ENCODE data around the gene ZBTB46.
A peak's percentile ranks its signal among the peaks of the same experiment; 100 is the strongest.
"Not testable (repeated sequence)": the region's sequence is repeated elsewhere in the genome, so short reads cannot be mapped to it uniquely, and the experiment has no call there.

Gene ZBTB46, protein sequence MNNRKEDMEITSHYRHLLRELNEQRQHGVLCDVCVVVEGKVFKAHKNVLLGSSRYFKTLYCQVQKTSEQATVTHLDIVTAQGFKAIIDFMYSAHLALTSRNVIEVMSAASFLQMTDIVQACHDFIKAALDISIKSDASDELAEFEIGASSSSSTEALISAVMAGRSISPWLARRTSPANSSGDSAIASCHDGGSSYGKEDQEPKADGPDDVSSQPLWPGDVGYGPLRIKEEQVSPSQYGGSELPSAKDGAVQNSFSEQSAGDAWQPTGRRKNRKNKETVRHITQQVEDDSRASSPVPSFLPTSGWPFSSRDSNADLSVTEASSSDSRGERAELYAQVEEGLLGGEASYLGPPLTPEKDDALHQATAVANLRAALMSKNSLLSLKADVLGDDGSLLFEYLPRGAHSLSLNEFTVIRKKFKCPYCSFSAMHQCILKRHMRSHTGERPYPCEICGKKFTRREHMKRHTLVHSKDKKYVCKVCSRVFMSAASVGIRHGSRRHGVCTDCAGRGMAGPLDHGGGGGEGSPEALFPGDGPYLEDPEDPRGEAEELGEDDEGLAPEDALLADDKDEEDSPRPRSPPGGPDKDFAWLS

DNA sequence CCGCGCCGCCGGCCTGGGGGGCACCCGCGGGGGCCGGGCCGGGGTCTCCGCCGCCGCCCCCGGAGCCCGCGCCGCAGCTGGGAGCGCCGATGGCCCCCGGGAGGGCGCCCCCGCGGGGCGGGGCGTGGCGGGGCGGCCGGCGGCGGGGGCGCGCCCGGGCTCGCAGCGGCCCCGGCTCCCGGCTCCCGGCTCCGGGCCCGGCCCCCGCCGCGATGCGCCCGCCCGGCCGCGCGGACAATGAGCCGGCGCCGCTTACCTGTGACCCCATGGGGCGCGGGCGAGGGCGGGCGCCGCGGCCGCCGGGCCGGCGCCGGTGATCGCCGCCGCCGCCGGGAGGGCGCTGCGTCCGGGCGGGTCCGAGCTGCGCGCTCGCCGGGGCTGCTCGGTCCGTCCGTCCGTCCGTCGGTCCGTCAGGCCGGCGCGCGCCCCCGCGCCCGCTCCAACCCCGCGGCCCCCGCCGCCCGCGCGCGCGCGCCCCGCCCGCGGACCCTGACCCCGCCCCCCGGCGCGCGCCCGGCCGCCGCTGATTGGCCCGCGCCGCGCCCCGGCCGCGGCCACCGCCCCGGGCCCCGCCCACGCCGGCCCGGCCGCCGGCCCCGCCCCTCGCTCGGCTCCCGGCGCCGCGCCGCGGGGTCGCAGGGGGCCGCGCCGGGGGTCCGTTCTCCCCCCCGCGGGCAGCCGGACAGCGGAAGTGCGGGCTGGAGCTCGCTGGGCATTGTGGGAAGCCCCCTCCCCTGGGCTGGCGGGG, at the start of gene ZBTB46:
Gene ZBTB46 (minus strand): TSS at position 424 of the 748 bp plus-strand sequence. CDS start 40,507 bp downstream, outside the sequence.
- DNase-seq: peak; percentile 13

DNA sequence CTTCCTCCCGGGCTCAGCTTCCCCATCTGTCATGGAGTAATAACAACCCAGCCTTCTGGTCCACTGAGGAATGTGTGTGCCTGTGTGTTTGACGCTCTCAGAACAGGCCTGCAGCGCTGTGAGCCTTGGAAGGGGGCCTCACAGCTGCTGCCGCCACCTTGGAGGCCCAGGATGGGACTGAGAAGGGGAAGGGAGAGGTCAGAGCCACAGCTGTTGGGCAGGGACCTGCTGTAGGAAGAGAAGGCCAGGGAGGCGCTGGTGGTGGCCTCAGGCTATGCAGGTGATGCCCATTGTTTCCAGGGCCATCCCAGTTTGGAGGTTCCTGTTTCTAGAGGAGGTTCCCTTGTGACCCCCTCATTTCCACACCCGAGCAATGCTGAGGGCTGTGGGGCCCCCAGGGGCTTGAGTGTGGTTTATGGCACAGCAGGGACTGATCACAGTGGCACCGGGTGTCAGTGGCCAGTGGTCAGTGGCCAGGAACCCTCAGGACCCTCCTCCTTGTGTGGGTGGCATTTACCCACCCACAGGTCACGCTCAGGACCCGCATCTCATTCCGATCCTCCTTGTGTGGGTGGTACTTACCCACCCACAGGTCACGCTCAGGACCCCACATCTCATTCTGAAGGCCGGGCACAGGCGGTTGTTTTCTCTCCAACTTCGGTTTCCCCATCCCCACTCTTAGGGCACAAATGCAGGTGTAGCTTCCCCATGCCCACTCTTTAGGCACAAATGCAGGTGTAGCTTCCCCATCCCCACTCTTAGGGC, 48.0 kb upstream of the ZBTB46 start:
- DNase-seq: peak; percentile 65

DNA sequence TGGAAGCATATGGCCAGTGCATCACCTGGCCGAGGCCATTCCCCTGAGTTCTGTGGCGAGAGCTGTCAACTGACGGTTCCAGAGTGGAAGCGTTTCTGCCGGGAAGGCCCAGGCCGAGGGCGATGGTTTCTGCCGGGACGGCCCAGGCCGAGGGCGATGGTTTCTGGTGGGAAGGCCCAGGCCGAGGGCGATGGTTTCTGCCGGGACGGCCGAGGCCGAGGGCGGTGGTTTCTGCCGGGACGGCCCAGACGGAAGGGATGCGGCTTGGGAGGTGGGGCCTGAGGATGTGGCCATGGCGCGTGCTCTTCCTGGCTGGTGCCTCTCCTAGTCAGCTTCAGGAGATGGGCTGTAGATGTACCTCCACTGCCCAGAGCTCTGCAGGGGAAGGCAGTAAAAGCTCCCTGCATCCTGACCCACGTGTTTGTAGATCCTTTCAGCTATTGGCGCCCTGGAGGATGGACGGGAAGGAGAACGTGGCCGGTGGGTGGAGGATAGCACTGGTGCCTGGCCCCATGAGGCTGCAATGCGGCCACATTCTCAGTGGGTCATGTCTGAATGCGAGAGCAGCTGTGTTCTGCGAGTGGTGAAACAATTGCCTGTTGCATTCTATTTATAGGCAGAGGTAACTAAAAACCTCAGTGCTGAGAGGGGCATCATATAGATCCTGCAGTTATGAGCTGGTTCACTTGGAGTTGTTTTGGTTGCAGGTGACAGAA, 46.8 kb upstream of the ZBTB46 start:
- DNase-seq: no peak

DNA sequence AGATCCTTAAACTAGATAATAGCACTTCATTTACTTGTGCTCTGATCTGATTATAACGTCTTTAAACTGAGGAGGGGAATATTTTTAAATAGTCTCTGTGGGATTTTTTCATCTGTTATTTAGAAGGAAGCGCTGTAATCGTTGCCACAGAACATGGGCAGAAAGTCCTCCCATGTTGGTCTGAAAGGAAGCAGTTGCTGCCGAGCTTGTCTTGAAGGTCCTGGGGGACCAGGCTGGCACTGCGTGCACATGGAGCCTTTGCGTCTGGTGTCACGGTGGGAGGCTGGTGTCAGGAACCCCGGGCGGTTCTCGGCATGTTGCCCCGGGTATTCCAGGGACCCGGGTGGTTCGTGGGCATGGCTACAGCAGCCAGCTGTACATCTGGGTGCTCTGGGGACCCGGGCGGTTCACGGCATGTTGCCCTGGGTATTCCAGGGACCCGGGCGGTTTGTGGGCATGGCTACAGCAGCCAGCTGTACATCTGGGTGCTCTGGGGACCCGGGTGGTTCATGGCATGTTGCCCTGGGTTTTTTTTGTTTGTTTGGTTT, 45.5 kb upstream of the ZBTB46 start:
- peak; percentile 98 for DNase-seq

DNA sequence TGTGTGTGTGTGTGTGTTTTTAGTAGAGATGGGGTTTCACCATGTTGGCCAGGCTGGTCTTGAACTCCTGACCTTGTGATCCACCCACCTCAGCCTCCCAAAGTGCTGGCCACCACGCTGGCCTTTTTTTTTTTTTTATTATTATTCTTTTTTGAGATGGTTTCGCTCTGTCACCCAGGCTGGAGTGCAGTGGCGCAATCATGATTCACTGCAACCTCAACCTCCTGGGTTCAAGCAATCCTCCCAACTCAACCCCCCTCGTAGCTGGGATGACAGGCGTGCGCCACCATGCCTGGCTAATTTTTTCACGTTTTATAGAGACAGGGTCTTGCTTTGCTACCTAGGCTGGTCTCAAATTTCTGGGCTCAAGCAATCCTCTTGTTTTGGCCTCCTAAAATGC, 43.2 kb upstream of the ZBTB46 start:
- DNase-seq: not testable (repeated sequence)

DNA sequence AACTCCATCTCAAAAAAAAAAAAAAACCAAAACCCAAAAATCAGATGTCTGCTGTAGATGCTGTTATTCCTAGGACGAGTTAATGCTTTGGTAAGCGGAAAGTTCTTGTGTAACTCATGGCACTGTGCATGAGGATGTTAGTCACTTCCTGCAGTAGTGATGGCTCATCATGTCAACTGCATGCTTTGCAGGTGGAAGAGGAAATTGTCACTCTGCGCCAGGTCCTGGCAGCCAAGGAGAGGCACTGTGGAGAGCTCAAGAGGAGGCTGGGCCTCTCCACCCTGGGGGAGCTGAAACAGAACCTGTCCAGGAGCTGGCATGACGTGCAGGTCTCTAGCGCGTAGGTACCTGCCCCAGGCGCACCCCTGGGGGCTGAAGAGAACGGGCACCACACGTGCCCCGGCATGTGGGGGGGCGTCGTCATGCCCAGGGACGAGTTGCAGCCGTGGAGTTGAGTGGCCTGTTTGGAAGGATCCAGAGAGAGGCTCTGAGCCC, 42.5 kb upstream of the ZBTB46 start:
- DNase-seq: no peak

DNA sequence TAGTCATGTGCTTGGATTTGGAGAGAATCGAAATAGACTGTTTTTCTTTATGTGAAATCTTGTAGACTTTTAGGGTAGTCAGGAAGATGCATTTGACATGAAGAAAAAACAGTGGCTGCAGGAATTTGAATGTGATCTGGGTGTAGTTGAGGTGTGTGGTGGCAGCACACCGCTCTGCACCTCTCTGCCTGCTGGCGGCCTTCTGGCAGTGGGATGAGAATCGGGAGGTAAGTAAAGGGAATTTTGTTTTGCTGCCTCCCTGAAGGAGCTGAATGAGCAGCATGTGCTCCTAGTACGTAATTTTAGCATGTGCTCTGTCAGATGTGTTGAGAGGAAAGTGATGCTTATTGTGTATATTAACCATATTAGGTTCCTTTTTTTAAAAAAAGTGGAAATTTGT, 37.2 kb upstream of the ZBTB46 start:
- no peak for DNase-seq

DNA sequence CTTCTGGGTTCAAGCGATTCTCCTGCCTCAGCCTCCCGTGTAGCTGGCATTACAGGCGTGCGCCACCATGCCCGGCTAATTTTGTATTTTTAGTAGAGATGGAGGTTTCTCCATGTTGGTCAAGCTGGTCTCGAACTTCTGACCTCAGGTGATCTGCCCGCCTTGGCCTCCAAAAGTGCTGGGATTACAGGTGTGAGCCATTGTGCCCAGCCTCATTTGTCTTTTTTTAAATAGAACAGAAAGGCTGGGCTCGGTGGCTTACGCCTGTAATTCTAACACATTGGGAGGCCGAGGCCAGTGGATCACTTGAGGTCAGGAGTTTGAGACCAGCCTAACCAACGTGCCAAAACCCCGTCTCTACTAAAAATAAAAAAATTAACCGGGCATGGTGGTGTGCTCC, 36.0 kb upstream of the ZBTB46 start:
- not testable (repeated sequence) for DNase-seq

DNA sequence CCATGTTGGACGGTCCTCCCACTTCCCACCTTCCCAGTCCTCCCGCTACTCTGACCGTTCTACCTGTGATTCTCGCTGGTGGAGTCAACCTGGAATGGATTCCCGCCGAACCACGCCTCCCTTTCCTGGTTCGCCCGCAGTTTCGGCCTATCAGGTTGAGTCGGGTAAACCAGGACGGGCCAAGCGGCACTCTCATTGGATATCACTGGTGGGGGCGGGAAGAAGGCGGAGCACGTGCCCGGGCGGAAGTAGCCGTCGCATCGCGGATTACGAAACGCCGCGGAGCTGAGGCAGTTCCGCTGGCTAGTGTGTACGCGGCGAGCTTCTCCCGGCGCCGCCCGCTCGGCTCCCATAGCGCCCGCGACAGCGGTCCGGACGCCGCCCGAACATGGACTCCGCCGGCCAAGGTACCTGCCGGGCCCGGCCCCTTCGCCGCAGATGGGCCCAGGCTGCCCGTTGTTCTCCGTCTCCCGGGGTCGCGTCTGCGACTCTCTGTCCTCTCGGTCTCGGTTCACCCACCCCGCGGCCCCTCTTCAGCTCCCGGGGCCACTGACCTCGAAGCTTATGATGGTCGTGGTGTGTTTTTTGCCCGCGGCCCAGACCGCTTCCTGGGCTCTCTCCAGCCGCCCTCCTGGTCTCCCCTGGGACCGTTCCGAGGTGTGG, 34.0 kb upstream of the ZBTB46 start, which contains the start of gene TPD52L2:
Gene TPD52L2 (plus strand): TSS at position 293 of the 663 bp plus-strand sequence. CDS start 96 bp downstream, at position 389.
- peak; percentile 100 for DNase-seq

DNA sequence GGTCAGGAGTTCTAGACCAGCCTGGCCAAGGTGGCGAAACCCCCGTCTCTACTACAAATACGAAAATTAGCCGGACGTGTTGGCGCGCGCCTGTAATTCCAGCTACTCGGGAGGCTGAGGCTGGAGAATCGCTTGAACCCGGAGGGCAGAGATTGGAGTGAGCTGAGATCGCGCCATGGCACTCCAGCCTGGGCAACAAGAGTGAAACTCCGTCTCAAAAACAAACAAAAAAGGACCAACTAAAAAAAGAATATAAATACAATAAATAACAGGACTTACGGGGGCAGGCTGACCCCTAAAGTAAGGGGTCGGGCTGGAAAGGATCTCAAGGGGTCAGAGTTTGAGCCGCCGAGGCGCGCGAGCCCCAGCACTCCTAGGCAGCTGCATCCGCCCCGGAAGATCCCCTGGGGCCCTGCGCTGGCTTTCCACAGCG, 33.5 kb upstream of the ZBTB46 start:
- DNase-seq: no peak

DNA sequence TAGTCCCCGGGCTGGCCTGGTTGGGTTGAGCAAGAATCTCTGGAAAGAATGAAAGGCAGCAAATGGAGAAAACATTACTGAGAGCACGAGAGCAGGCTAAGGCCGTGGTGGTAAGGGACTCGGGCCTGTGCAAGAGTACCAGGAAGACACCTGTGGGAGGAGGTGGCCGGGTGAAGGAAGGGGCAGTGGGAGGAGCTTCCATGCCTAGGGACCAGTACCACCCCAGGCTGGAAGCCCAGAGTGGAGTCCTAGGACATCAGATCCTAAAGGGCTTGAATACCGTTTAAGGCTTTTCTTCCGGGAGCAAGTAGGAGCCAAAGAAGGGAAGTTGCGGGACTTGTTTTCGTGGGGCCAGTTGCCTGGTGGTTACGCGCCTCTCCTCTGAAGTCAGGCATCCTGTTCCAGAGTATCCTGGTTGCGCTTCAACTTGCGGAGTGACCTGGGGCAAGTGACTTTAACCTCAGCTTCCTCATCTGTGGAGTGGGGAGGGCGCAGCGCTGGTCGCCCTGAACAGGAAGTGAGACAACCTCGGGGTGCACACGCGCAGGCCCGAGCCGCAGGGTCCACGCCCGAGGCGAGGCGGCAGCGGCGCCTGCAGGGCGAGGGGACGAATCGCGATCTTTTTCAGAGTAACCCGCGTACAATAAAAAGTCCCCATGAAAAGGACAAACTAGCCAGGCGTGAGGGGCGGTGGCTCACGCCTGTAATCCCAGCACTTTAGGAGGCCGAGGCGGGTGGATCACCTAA, 32.9 kb upstream of the ZBTB46 start:
- DNase-seq: peak; percentile 82

DNA sequence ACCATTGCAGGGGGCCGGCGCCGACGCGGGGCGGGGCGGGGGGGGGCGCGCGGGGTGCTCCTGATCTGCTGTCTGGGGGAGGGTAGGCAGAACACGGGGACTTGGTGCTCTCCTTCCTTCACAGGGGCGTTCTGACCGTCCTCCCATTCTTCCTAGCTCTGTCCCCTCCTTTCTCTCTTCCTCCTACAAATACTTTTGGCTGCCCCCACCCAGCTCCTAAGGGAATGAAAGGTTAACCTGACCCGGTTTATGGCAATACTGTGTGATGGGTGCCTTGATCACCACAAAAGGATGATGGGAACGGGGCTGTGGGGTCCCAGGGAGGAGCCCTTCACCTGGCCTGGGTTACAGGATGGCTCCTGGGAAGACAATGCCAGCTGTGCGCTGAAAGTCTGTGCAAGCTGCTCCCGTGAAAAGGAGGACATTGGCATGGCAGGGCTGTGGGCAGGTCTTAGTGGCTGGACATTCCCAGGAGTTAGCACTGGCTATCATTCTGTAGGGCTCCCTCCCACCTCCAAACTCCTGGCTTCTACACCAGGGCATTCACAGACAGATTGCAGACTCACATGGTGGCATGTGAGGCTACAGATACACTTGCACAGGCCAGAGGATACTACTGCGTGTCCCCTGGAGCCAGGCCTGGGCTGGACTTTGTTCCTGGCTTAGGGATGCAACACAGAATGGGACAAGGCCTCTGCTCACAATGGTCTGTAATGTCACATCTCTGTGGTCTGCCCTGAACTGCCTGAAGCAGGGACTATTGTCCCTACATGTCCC, 32.1 kb upstream of the ZBTB46 start:
- DNase-seq: no peak

DNA sequence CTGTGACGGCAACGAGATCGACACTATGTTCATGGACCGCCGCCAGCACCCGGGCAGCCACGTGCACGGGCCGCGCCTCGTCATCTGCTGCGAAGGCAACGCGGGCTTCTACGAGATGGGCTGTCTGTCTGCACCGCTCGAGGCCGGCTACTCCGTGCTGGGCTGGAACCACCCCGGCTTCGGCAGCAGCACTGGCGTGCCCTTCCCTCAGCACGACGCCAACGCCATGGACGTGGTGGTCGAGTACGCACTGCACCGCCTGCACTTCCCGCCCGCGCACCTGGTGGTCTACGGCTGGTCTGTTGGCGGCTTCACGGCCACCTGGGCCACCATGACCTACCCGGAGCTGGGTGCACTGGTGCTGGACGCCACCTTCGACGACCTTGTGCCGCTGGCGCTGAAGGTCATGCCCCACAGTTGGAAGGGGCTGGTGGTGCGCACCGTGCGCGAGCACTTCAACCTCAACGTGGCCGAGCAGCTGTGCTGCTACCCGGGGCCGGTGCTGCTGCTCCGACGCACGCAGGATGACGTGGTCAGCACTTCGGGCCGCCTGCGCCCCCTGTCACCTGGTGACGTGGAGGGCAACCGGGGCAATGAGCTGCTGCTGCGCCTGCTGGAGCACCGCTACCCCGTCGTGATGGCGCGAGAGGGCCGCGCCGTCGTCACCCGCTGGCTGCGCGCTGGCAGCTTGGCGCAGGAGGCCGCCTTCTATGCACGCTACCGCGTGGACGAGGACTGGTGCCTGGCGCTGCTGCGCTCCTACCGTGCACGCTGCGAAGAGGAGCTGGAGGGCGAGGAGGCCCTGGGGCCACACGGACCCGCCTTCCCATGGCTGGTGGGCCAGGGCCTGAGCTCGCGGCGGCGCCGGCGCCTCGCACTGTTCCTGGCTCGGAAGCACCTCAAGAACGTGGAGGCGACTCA, 31.2 kb upstream of the ZBTB46 start:
- no peak for DNase-seq

DNA sequence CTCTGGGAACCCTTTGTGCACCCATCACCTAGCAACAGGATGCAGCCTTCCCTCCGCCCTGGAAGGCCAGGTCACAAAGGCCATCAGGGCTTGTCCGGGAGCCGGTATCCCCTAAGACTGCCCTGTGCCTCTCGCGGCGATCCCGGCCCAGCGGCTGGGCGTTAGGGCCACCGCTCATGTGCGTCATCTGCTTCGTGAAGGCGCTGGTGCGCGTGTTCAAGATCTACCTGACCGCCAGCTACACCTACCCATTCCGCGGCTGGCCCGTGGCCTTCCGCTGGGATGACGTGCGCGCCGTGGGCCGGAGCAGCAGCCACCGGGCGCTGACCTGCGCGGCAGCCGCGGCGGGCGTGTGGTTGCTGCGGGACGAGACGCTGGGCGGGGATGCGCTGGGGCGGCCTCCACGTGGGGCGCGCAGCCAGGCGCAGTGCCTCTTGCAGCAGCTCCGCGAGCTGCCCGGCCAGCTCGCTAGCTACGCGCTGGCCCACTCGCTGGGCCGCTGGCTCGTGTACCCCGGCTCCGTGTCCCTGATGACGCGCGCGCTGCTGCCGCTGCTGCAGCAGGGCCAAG, 30.4 kb upstream of the ZBTB46 start, which contains the start of gene ABHD16B:
Gene ABHD16B (plus strand): TSS at position 134 of the 570 bp plus-strand sequence. CDS start 43 bp downstream, at position 177.
- no peak for DNase-seq

DNA sequence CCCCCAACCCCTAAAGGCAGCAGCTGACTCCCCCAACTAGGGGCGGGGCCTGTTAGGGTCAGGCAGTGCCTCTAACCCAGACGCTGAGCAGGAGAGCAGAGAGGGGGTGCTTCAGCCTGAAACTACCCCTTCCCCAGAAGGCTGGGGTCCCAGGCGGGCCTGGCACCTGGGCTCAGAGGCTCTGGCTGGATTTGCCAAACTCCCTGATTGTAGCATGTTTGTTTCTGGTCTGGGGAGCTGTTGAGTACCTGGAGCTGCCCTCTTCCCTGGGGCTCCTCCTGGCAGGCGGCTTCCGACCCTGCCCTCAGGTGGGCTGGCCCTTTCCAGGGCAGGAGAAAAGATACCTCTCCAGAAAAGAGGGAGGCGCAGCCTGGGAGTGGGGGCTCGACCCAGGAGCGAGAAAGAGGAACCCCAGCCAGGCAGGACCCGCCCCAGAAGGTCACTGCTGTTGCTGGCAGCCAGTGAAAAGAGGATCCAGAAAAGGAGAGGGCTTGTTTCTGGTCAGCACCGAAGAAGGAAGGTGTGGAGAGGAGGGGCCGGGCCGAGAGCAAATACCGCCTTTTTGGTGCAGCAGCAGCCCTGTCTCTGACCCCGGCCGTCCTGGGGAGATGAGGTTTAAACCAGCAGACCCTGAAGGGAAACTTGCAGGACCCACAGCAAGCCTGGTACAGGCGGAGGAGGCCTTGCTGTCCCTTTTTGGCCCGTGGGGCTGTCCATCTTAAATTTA, 29.4 kb upstream of the ZBTB46 start:
- DNase-seq: no peak

DNA sequence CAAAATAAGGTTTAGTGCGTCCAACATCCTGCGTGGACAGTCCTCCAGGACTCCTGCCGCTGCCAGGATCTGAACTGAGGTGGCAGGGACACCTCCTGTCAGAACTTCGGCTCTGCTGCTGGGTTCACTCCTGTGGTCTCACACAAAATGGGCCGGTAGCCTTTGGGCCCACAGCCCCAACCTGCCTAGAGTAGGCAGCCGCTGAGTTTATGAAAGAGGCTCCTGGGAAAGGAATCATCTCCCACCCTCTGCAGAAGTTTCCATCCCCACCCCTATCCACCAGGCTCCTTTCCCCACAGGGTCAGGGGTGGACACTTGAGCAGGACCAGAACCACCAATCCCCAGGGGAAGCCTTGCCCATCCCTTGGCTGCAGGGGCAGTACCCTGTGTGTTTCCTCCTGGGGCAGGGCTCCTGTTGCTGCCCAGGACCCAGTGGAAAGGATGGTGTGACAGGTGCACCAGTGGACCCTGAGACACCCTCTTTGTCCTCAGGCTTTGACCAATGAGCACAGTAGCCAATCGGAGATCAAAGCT, 28.2 kb upstream of the ZBTB46 start:
- DNase-seq: no peak
